ENCODE data around the gene RPS14. TPM values are rescaled to one million over a fixed set of nuclear protein-coding genes. Genes with fewer than 3 reads are reported as not detected.

RPS14 gene
- polyA plus RNA-seq, 1 of the 3 experiments (the other 2 are of a cell fraction) = 10,227 TPM

DNA sequence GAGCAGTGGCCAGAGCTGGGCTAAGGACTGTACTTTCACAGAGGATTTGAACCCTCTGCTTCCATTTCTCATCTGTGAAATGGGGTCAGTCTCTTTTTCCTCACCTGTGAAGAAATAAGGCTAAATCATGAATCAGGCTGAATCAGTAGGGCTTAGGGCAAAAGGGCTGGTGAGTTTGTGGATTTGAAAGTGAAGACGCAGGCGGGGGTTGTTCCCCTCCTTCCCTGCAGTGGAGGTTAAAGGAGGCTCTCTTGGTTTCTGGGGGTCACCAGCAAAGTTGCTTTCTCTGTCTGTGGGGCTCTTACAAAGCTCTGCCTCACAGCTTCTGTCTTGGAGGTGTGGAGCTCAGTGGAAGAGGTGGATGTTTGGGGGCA lies 40.7 kb upstream of the RPS14 start:
- TF ChIP-seq USF1 (IDR thresholded peaks at IDR 0.05; ENCODE audit: borderline replicate concordance, low read depth) = no peak
- TF ChIP-seq CHD2 (IDR thresholded peaks at IDR 0.05; ENCODE audit: low read length, partially characterized antibody) = no peak
- TF ChIP-seq GABPA (IDR thresholded peaks at IDR 0.05; ENCODE audit: low read depth) = no peak
- TF ChIP-seq JUND (IDR thresholded peaks at IDR 0.05) = no peak
- TF ChIP-seq NFIC (IDR thresholded peaks at IDR 0.05; ENCODE audit: borderline replicate concordance) = no peak
- TF ChIP-seq EZH2phosphoT487 (IDR thresholded peaks at IDR 0.05; ENCODE audit: borderline replicate concordance, low read depth) = no peak
- no peak for TF ChIP-seq TEAD4 (IDR thresholded peaks at IDR 0.05; ENCODE audit: borderline replicate concordance, insufficient read depth)
- TF ChIP-seq, protein P1, sequence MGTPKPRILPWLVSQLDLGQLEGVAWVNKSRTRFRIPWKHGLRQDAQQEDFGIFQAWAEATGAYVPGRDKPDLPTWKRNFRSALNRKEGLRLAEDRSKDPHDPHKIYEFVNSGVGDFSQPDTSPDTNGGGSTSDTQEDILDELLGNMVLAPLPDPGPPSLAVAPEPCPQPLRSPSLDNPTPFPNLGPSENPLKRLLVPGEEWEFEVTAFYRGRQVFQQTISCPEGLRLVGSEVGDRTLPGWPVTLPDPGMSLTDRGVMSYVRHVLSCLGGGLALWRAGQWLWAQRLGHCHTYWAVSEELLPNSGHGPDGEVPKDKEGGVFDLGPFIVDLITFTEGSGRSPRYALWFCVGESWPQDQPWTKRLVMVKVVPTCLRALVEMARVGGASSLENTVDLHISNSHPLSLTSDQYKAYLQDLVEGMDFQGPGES (IDR thresholded peaks at IDR 0.05; ENCODE audit: low read depth, low read length) = no peak
- TF ChIP-seq RAD21 (IDR thresholded peaks at IDR 0.05; ENCODE audit: low read length) = no peak
- no peak for TF ChIP-seq TAF1 (IDR thresholded peaks at IDR 0.05; ENCODE audit: borderline replicate concordance, low read depth, low read length)
- TF ChIP-seq MEF2A (IDR thresholded peaks at IDR 0.05; ENCODE audit: borderline replicate concordance, low read depth) = no peak
- no peak for TF ChIP-seq RXRA (IDR thresholded peaks at IDR 0.05; ENCODE audit: borderline replicate concordance, low read depth)
- no peak for TF ChIP-seq SMC3 (IDR thresholded peaks at IDR 0.05; ENCODE audit: low read depth, low read length)
- Histone ChIP-seq H3K9me3 (no peaks in the 10 kb centered on the region), H3K4me2 (peak overlapping the region; percentile 89; the same call in 1 of the 2 replicates), H3K27me3 (ENCODE audit: insufficient read depth) (no peaks in the 10 kb centered on the region), H3K4me3 (ENCODE audit: low read depth in 2 of 2, low read length in 1 of 2) (no peak overlapping the region), H4K20me1 (ENCODE audit: insufficient read depth) (peaks cover 68% of the 10 kb centered on the region), H3K4me1 (ENCODE audit: control insufficient read depth in 1 of 2, insufficient read depth in 2 of 2, low read depth in 1 of 2, low read length in 1 of 2) (peaks cover 48 to 60% of the 10 kb centered on the region in 2 experiments), H3K9ac (no peak overlapping the region), H3K9me2 (no peaks in the 10 kb centered on the region), H3K36me3 (replicated peaks in 1 of 2; ENCODE audit: control insufficient read depth in 1 of 2, insufficient read depth in 2 of 2, low read length in 1 of 2) (peaks cover 6% of the 10 kb centered on the region in 2 experiments), H3F3A (replicated peaks; ENCODE audit: insufficient read depth) (peaks cover 52% of the 10 kb centered on the region), H3K27ac (ENCODE audit: low read depth in 2 of 2, low read length in 1 of 2) (peak overlapping the region; percentile 59 to 70; a peak in 3 of 4 replicates), H3K79me2 (ENCODE audit: insufficient read depth) (peaks cover 96% of the 10 kb centered on the region), H2AFZ (ENCODE audit: low read depth) (no peak overlapping the region)
- ChIA-PET CTCF (interaction anchor here (1.1 to 2.5 kb wide), 6 partner anchors 14 to 40 kb away, joined by 3 to 15 read pairs (median 6); partner anchors contain the start of gene RPS14), POLR2A (interaction anchor here (1.3 to 2.8 kb wide), 3 partner anchors 16 to 40 kb away, joined by 3 to 12 read pairs (median 4); no protein-coding TSS in a partner anchor)
- DNase-seq = no peak
- 95% methylated on average over 2 of the region's 2 CpGs for WGBS (ENCODE audit: low lambda C conversion rate)

DNA sequence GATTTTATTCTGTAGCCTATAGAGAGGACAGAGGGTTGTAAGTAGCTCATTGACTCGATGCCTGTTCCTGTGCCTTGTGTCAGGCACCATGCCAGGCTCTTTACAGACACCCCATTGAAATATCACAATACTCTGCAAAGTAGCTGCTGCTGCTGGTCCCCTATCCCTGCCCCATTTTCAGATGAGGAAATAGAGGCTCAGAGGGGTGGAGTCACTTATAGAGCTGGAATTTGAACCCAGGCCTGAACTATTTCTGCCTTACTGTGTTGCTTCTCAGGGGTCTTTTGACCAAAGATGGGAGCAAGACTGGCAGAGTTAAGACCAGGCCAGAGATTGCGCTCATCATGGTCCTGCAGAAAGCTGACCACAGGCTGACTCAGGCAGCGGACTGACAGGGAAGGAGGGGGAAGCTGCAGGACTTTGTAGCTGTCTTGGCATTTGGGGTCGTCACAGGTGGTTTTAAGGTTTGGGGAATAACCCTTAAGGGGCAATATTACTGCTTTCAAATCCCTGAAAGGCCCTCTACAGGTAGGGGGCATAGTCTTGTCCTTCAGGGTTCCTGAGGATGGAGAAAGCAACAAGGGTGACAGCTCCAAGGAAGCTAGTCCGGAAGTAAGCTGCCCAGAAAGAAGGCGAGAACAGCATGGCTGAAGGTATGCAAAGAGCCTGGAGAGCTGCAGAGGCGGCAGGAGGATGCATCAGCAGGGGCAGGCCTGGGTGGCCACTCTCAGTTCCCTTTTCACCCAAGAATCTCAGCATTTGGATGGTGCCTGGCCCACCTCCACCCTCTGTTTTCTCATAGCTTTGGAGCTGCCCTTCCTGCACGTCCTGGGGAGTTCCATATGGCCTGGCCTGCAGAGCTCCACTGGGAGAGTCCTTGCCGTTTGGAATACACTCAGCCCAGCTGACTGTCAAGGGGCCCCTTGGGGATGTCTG lies 40.1 kb upstream of the RPS14 start:
- Histone ChIP-seq H3K9me2 (no peaks in the 10 kb centered on the region), H2AFZ (ENCODE audit: low read depth) (no peak overlapping the region), H3K9ac (no peak overlapping the region), H3K79me2 (ENCODE audit: insufficient read depth) (peaks cover 96% of the 10 kb centered on the region), H3K9me3 (no peaks in the 10 kb centered on the region), H3K27me3 (ENCODE audit: insufficient read depth) (no peaks in the 10 kb centered on the region), H3K36me3 (replicated peaks in 1 of 2; ENCODE audit: control insufficient read depth in 1 of 2, insufficient read depth in 2 of 2, low read length in 1 of 2) (peaks cover 4 to 6% of the 10 kb centered on the region in 2 experiments), H3K4me1 (ENCODE audit: control insufficient read depth in 1 of 2, insufficient read depth in 2 of 2, low read depth in 1 of 2, low read length in 1 of 2) (peaks cover 48 to 64% of the 10 kb centered on the region in 2 experiments), H3K27ac (ENCODE audit: low read depth in 2 of 2, low read length in 1 of 2) (peak overlapping the region; percentile 70 to 92), H3K4me2 (peak overlapping the region; percentile 89), H4K20me1 (ENCODE audit: insufficient read depth) (peaks cover 68% of the 10 kb centered on the region), H3K4me3 (ENCODE audit: low read depth in 2 of 2, low read length in 1 of 2) (no peak overlapping the region), H3F3A (replicated peaks; ENCODE audit: insufficient read depth) (peaks cover 52% of the 10 kb centered on the region)
- CTCF ChIA-PET = interaction anchor here (1.1 to 2.5 kb wide), 6 partner anchors 14 to 55 kb away, joined by 3 to 15 read pairs (median 7); partner anchors contain the start of gene RPS14
- DNase-seq = no peak
- POLR2A ChIA-PET = interaction anchor here (0.9 to 2.8 kb wide), 4 partner anchors 16 to 40 kb away, joined by 3 to 12 read pairs (median 4); no protein-coding TSS in a partner anchor
- WGBS (ENCODE audit: low lambda C conversion rate) = 54% methylated on average over 8 of the region's 9 CpGs
- no peak for TF ChIP-seq MEF2A (IDR thresholded peaks at IDR 0.05; ENCODE audit: borderline replicate concordance, low read depth)
- TF ChIP-seq USF1 (IDR thresholded peaks at IDR 0.05; ENCODE audit: borderline replicate concordance, low read depth) = no peak
- TF ChIP-seq PBX3 (IDR thresholded peaks at IDR 0.05) = peak; percentile 25; the same call in 1 of the 2 replicates
- no peak for TF ChIP-seq ELF1 (IDR thresholded peaks at IDR 0.05)
- TF ChIP-seq SIN3A (IDR thresholded peaks at IDR 0.05; ENCODE audit: borderline replicate concordance, low read depth, low read length) = no peak
- TF ChIP-seq MAX (IDR thresholded peaks at IDR 0.05; ENCODE audit: low read depth) = 0 out of 2 replicates have a peak, but pooled peaks have one; percentile 15
- no peak for TF ChIP-seq FOXM1 (IDR thresholded peaks at IDR 0.05; ENCODE audit: low read depth)
- no peak for TF ChIP-seq TEAD4 (IDR thresholded peaks at IDR 0.05; ENCODE audit: borderline replicate concordance, insufficient read depth)

All from SK-N-SH (cell line).